GM12891 (cell line): ENCODE results near the gene CAPN2.

Source experiments
- PAX5 ChIP-seq: IDR thresholded peaks from 2 replicates; pipeline ENCODE4 v1.6.1; 2011; ENCODE audit warnings: low read length, moderate library complexity, mild to moderate bottlenecking; ENCODE audit not compliant: insufficient read depth, severe bottlenecking
- POLR2A ChIP-seq: IDR thresholded peaks from 2 replicates; pipeline ENCODE4 v1.6.1; 2011; ENCODE audit warnings: low read depth, low read length, control low read depth
- POLR2AphosphoS5 ChIP-seq: IDR thresholded peaks from 2 replicates; pipeline ENCODE4 v1.6.1; 2011; ENCODE audit warnings: low read depth, low read length, control low read depth
- POU2F2 ChIP-seq: IDR thresholded peaks from 2 replicates; pipeline ENCODE4 v1.6.1; 2011; ENCODE audit warnings: low read depth, mild to moderate bottlenecking, control low read depth, low read length, moderate library complexity
- SPI1 ChIP-seq: IDR thresholded peaks from 2 replicates; pipeline ENCODE4 v1.6.1; 2011; ENCODE audit warnings: low read depth, low read length, control low read depth
- TAF1 ChIP-seq: IDR thresholded peaks from 2 replicates; pipeline ENCODE4 v1.6.1; 2011; ENCODE audit warnings: low read depth, low read length, control low read depth

GRCh38 chr1:223712850-223713474 lies 623 bp downstream of the CAPN2 start:
- TF ChIP-seq TAF1 = no peak
- no peak for TF ChIP-seq POLR2A
- no peak for TF ChIP-seq POLR2AphosphoS5
- TF ChIP-seq PAX5 = no peak
- TF ChIP-seq SPI1 = no peak
- TF ChIP-seq POU2F2 = no peak
